Muscle of leg (tissue), 16 donors: ENCODE measurements around the gene CELA2A. TPM values are rescaled to one million over a fixed set of nuclear protein-coding genes. Genes with fewer than 3 reads are reported as not detected.
A peak's percentile ranks its signal among the peaks of the same experiment; 100 is the strongest.

Experiments used
- DNase-seq: peaks from one replicate; pipeline ENCODE4 v3.0.0; 2013
- H3K27ac ChIP-seq: one replicate; pipeline ENCODE4 v1.5.1; 2013; ENCODE audit warnings: mild to moderate bottlenecking, low read length, control low read depth
- H3K27me3 ChIP-seq: one replicate; pipeline ENCODE4 v1.6.1; 2013; ENCODE audit warnings: low read length; ENCODE audit not compliant: control insufficient read depth, insufficient read depth
- H3K36me3 ChIP-seq: one replicate; pipeline ENCODE4 v1.6.1; 2013; ENCODE audit warnings: low read length; ENCODE audit not compliant: control insufficient read depth, insufficient read depth
- H3K4me1 ChIP-seq: one replicate; pipeline ENCODE4 v1.6.1; 2013; ENCODE audit warnings: low read length; ENCODE audit not compliant: control insufficient read depth, insufficient read depth
- H3K4me3 ChIP-seq: one replicate; pipeline ENCODE4 v1.5.1; 2013; ENCODE audit warnings: low read length, control low read depth
- H3K9me3 ChIP-seq: replicated peaks from 2 replicates; pipeline ENCODE4 v1.6.1; 2013; ENCODE audit warnings: low read depth, low read length; ENCODE audit not compliant: control insufficient read depth
- WGBS: methylation state at CpG from one replicate; pipeline ENCODE4 v1.1.5; 2013; ENCODE audit warnings: missing lambda C conversion rate; ENCODE audit not compliant: insufficient coverage; 5-methylcytosine and 5-hydroxymethylcytosine counted together
- long read RNA-seq, 11 donors: transcript quantifications; one replicate each; lab custom pipeline, GENCODE V29; 2026
- polyA plus RNA-seq, 8 donors: library from polyadenylated mRNA; unstranded; fragments of 120-200 nt; gene quantifications; one replicate each; pipeline versions ENCODE4 v1.2.1 to v1.2.3, GENCODE V29; 2013; ENCODE audit warnings: inconsistent platforms in 1 of 8, low replicate concordance in 1 of 8; ENCODE audit not compliant: insufficient read length in 8 of 8, insufficient read depth in 1 of 8
- total RNA-seq: library from RNA; stranded (reverse); fragments of 120-200 nt; gene quantifications from one replicate; pipeline ENCODE4 v1.2.4, GENCODE V29; 2013

The CELA2A gene
- total RNA-seq (0.13 TPM), polyA plus RNA-seq (under 1 TPM in 3 of 8 donors, not detected in 5; 0.37 to 0.40 (median 0.38) TPM)
- long read RNA-seq, donor 1 = 0 reads
- long read RNA-seq, donor 2 = 0 reads
- long read RNA-seq, donor 3 = 0 reads
- long read RNA-seq, donor 4 = 0 reads
- long read RNA-seq, donor 5 = 0 reads
- long read RNA-seq, donor 6 = 0 reads
- long read RNA-seq, donor 7 = 0 reads
- long read RNA-seq, donor 8 = 0 reads
- long read RNA-seq, donor 9 = 0 reads
- long read RNA-seq, donor 10 = 0 reads
- long read RNA-seq, donor 11 = 0 reads

- 93% methylated on average over 3 of the region's 8 CpGs for WGBS
- Histone ChIP-seq H3K27ac (no peak within 1 kb of the TSS), H3K4me1 (peaks cover 2% of the 10 kb centered on the region), H3K27me3 (no peaks in the 10 kb centered on the region), H3K4me3 (no peak within 1 kb of the TSS), H3K9me3 (peaks cover 2% of the 10 kb centered on the region), H3K36me3 (no peaks in the 10 kb centered on the region)
- DNase-seq = no peak
These were observed at the start of gene CELA2A for GRCh38 chr1:15456313-15456954. CELA2A (plus strand) TSS chr1:15456732; CDS start chr1:15456754, 22 bp downstream.

GRCh38 chr1:15407580-15407979 lies 49.0 kb upstream of the CELA2A start:
- no peak overlapping the region for H3K4me3 ChIP-seq
- no peaks in the 10 kb centered on the region for H3K36me3 ChIP-seq
- WGBS = 36% methylated on average over 6 of the region's 7 CpGs
- H3K4me1 ChIP-seq = peaks cover 43% of the 10 kb centered on the region
- peaks cover 3% of the 10 kb centered on the region for H3K27me3 ChIP-seq
- DNase-seq = no peak
- H3K9me3 ChIP-seq = no peaks in the 10 kb centered on the region
- peak overlapping the region; percentile 62 for H3K27ac ChIP-seq

- no peaks in the 10 kb centered on the region for H3K9me3 ChIP-seq
- no peaks in the 10 kb centered on the region for H3K36me3 ChIP-seq
- peak overlapping the region; percentile 79 for H3K4me3 ChIP-seq
- H3K27me3 ChIP-seq = peaks cover 3% of the 10 kb centered on the region
- 18% methylated on average over 13 of the region's 14 CpGs for WGBS
- DNase-seq = no peak
- peaks cover 56% of the 10 kb centered on the region for H3K4me1 ChIP-seq
- H3K27ac ChIP-seq = peak overlapping the region; percentile 60
These were observed 47.6 kb upstream of the CELA2A start for GRCh38 chr1:15408890-15409387.

- Histone ChIP-seq H3K27me3 (peaks cover 3% of the 10 kb centered on the region), H3K9me3 (no peaks in the 10 kb centered on the region), H3K4me3 (peak within 1 kb of the TSS; percentile 79), H3K27ac (peak within 1 kb of the TSS; percentile 60), H3K36me3 (peaks cover 5% of the 10 kb centered on the region), H3K4me1 (peaks cover 59% of the 10 kb centered on the region)
- DNase-seq = peak; percentile 94
- WGBS = under 1% methylated on average over 89 of the region's 99 CpGs
These were observed 46.9 kb upstream of the CELA2A start, which contains the start of gene EFHD2 for GRCh38 chr1:15409388-15410222. EFHD2 (plus strand) TSS chr1:15409888; CDS start chr1:15409972, 84 bp downstream.

GRCh38 chr1:15410223-15410883 lies 46.2 kb upstream of the CELA2A start:
- DNase-seq = no peak
- H3K27ac ChIP-seq = no peak overlapping the region
- peaks cover 60% of the 10 kb centered on the region for H3K4me1 ChIP-seq
- WGBS = under 1% methylated on average over 53 of the region's 53 CpGs
- peak overlapping the region; percentile 79 for H3K4me3 ChIP-seq
- H3K27me3 ChIP-seq = peaks cover 3% of the 10 kb centered on the region
- H3K9me3 ChIP-seq = no peaks in the 10 kb centered on the region
- H3K36me3 ChIP-seq = peaks cover 5% of the 10 kb centered on the region

- Histone ChIP-seq H3K27ac (no peak overlapping the region), H3K4me1 (peaks cover 63% of the 10 kb centered on the region), H3K27me3 (peaks cover 3% of the 10 kb centered on the region), H3K4me3 (peak overlapping the region; percentile 79), H3K36me3 (peaks cover 5% of the 10 kb centered on the region), H3K9me3 (no peaks in the 10 kb centered on the region)
- 33% methylated on average over 7 of the region's 11 CpGs for WGBS
- no peak for DNase-seq
These were observed 45.7 kb upstream of the CELA2A start for GRCh38 chr1:15410884-15411245.

GRCh38 chr1:15411593-15412137 lies 44.9 kb upstream of the CELA2A start:
- no peaks in the 10 kb centered on the region for H3K9me3 ChIP-seq
- peak; percentile 69 for DNase-seq
- peaks cover 5% of the 10 kb centered on the region for H3K36me3 ChIP-seq
- 54% methylated on average over 6 of the region's 12 CpGs for WGBS
- H3K27me3 ChIP-seq = peaks cover 3% of the 10 kb centered on the region
- H3K4me3 ChIP-seq = peak overlapping the region; percentile 79
- H3K4me1 ChIP-seq = peaks cover 68% of the 10 kb centered on the region
- no peak overlapping the region for H3K27ac ChIP-seq

- H3K9me3 ChIP-seq = no peaks in the 10 kb centered on the region
- H3K4me1 ChIP-seq = peaks cover 63% of the 10 kb centered on the region
- 46% methylated on average over 10 of the region's 16 CpGs for WGBS
- peaks cover 3% of the 10 kb centered on the region for H3K27me3 ChIP-seq
- DNase-seq = no peak
- H3K27ac ChIP-seq = no peak overlapping the region
- H3K4me3 ChIP-seq = peak overlapping the region; percentile 13
- peaks cover 5% of the 10 kb centered on the region for H3K36me3 ChIP-seq
These were observed 44.2 kb upstream of the CELA2A start for GRCh38 chr1:15412175-15412800.

GRCh38 chr1:15412843-15413242 lies 43.7 kb upstream of the CELA2A start:
- Histone ChIP-seq H3K27me3 (peaks cover 3% of the 10 kb centered on the region), H3K36me3 (peaks cover 5% of the 10 kb centered on the region), H3K27ac (no peak overlapping the region), H3K4me1 (peaks cover 59% of the 10 kb centered on the region), H3K4me3 (no peak overlapping the region), H3K9me3 (no peaks in the 10 kb centered on the region)
- WGBS = 81% methylated on average over 10 of the region's 11 CpGs
- no peak for DNase-seq
